Pancreas (tissue), 10 donors: Measurements from ENCODE around the gene VIT. TPM values are rescaled to one million over a fixed set of nuclear protein-coding genes. Genes with fewer than 3 reads are reported as not detected.

ENCODE experiments used
- ATAC-seq, 4 donors: fragments of 200-7000 bp; cut with Tn5 transposase; one replicate each; pipeline versions ENCODE4 v1.8.0 to v1.9.1; 2020; ENCODE audit warnings: mild to moderate bottlenecking in 4 of 4, moderate library complexity in 4 of 4
- DNase-seq, 6 donors: peaks; one replicate each; pipeline ENCODE4 v3.0.0-alpha.2; 2020
- FAIRE-seq: peaks from 2 replicates; lab custom pipeline; 2012; peaks lifted over from hg19 to GRCh38; lab: Jason Lieb, UNC
- H3K27ac ChIP-seq, 4 donors: fragments of 200-600 bp; sonication (generic); 1 replicate in 3 of 4; 2 replicates in 1 of 4; pipeline versions ENCODE4 v1.5.0 to v1.8.0; 2020
- H3K27me3 ChIP-seq, 4 donors: fragments of 200-600 bp; one replicate each; pipeline ENCODE4 v1.8.0; 2021
- H3K36me3 ChIP-seq, 3 donors: fragments of 200-600 bp; sonication (generic) in 1 of 3; one replicate each; pipeline versions ENCODE4 v1.5.0 to v1.8.0; 2020 to 2021
- H3K4me1 ChIP-seq, 3 donors: fragments of 200-600 bp; one replicate each; pipeline ENCODE4 v1.8.0; 2021
- H3K4me3 ChIP-seq, 4 donors: fragments of 200-600 bp; sonication (generic) in 2 of 4; one replicate each; pipeline versions ENCODE4 v1.5.0 to v1.8.0; 2020 to 2021
- H3K9me3 ChIP-seq, 4 donors: fragments of 200-600 bp; one replicate each; pipeline ENCODE4 v1.8.0; 2021
- WGBS, 2 donors: extraction: QIAGEN DNeasy Blood & Tissue Kit; methylation state at CpG; one replicate each; pipeline ENCODE4 v1.1.7; 2013; 5-methylcytosine and 5-hydroxymethylcytosine counted together
- intact Hi-C, 3 donors: fragments of 100-400 bp; cut with DNase I; formaldehyde crosslinking; loops; one replicate each; pipeline versions ENCODE4 v1.11.1 to v1.14.2; 2022
- polyA plus RNA-seq, 2 donors: library from polyadenylated mRNA; stranded (reverse); fragments of 200-250 nt; gene quantifications; one replicate each; pipeline ENCODE4 v1.2.3, GENCODE V29; 2013
- total RNA-seq, 6 donors: library from RNA; stranded (reverse); fragmentation: NEBNext Ultra II Directional in 4 of 6; extraction: Animal tissue kit (Norgen Biotek cat#: 25700) in 4 of 6; gene quantifications; one replicate each; pipeline versions ENCODE4 v1.2.1 to v1.2.4, GENCODE V29; 2021 to 2023
- TF ChIP-seq, protein P1 (sequence below), 4 donors: fragments of 200-600 bp; sonication (generic) in 3 of 4; IDR thresholded peaks; one replicate each; pipeline versions ENCODE4 v1.5.0 to v1.8.0; 2021; ENCODE audit warnings: antibody characterized with exemption in 4 of 4
- donor health status: healthy with polysubstance abuse.
- donor health status: DM: no; HTN: no; CAD: no; lungs with moderate emphysema.
- donor health status: DM: no; HTN: no; CAD: no.
- donor health status: control.
- donor health status: control.
- donor health status: Bipolar disorder and iron deficiency.
- donor health status: DM: yes; HTN: yes; CAD: no.
- donor health status: DM: no; HTN: no; CAD: no.
- donor health status: DM: no; HTN: no; CAD: no.
- donor health status: DM: yes; HTN: yes; CAD: no.

VIT gene
- total and polyA plus RNA-seq, 8 donors, result 0.19 to 2.9 (median 0.36) TPM

DNA sequence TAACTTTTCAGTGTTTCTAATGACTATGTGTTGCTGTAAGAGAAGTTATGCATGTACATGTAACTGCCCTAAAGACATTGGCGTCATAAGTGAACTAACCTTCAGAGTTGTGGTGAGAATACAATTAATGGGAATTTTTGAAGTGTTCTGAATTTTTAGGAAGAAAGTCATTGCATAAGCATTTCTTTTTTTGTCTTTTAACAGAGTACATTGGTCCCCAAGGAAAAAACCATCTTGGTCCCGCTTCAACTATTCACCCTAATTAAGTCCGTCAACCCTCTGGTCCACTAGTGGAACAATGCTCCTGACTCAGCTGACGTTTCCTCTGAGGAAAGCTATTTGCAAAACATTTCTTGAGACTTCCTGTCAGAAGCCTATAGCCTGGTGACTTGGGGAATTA lies 41.1 kb upstream of the VIT start:
- Histone ChIP-seq H3K9me3 (no peaks in the 10 kb centered on the region), H3K27me3 (no peaks in the 10 kb centered on the region), H3K36me3 (no peaks in the 10 kb centered on the region), H3K27ac (no peak overlapping the region), H3K4me3 (no peak overlapping the region), H3K4me1 (no peaks in the 10 kb centered on the region)
- TF ChIP-seq, protein P1, sequence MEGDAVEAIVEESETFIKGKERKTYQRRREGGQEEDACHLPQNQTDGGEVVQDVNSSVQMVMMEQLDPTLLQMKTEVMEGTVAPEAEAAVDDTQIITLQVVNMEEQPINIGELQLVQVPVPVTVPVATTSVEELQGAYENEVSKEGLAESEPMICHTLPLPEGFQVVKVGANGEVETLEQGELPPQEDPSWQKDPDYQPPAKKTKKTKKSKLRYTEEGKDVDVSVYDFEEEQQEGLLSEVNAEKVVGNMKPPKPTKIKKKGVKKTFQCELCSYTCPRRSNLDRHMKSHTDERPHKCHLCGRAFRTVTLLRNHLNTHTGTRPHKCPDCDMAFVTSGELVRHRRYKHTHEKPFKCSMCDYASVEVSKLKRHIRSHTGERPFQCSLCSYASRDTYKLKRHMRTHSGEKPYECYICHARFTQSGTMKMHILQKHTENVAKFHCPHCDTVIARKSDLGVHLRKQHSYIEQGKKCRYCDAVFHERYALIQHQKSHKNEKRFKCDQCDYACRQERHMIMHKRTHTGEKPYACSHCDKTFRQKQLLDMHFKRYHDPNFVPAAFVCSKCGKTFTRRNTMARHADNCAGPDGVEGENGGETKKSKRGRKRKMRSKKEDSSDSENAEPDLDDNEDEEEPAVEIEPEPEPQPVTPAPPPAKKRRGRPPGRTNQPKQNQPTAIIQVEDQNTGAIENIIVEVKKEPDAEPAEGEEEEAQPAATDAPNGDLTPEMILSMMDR (IDR thresholded peaks at IDR 0.05), result no peak
- 73 to 84% methylated on average over 4 of the region's 4 CpGs for WGBS, 2 donors
- intact Hi-C loops, result loop anchor here in 1 of 3 donors (10.0 kb wide), 1 partner anchor 301 kb away; the partner anchor contains the start of gene CRIM1
- no peak for ATAC-seq
- FAIRE-seq, result no peak
- DNase-seq, result no peak

DNA sequence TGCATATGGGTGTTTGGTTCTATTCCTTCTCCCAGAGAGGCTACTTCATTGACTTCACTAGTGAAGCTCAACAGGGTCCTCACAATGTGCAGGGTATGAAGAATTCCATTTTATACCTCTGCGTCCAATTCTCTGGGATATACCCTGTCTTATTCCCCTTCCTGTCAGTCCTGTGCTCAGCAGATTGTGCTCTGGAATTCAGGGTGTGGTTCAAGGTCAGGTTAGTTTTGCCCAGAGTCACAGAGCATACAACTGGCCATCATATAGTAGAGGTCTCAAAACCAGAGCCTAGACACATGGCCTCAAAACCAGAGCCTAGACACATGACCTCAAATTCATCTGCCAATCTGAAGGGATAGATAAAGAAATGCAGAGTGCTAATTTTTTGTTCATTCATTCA lies 38.8 kb upstream of the VIT start:
- ATAC-seq, result no peak
- intact Hi-C loops, result loop anchor here in 1 of 3 donors (10.0 kb wide), 1 partner anchor 303 kb away; the partner anchor contains the start of gene CRIM1
- Histone ChIP-seq H3K36me3 (no peaks in the 10 kb centered on the region), H3K27ac (no peak overlapping the region), H3K4me3 (no peak overlapping the region), H3K9me3 (no peaks in the 10 kb centered on the region), H3K27me3 (no peaks in the 10 kb centered on the region), H3K4me1 (no peaks in the 10 kb centered on the region)
- TF ChIP-seq, protein P1 (IDR thresholded peaks at IDR 0.05), result no peak
- 70 to 93% methylated on average over 1 of the region's 1 CpG for WGBS, 2 donors
- FAIRE-seq, result no peak
- no peak for DNase-seq

DNA sequence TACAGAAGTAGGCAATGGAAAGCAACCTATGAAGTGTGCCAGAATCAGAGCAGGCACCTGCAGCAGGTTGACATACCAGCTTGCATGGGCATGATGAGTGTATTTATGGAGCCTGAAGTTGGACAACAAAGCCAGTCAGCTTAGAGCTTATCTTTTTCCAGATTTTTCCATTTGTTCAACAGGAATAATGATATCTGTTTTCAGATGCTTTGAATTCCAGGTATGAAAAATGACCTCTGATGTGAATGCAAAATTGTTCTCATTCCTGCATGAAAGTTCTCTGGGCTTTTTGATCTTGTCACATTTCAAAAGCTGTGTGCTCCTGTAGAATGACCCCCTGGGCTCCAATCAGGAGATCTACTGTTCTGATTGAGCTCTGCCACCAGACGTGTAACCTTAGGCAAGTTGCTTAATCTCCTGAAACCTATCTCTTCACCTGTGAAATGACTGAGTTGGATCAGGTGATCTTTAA lies 38.2 kb upstream of the VIT start:
- no peaks in the 10 kb centered on the region for H3K9me3 ChIP-seq
- no peak for FAIRE-seq

DNA sequence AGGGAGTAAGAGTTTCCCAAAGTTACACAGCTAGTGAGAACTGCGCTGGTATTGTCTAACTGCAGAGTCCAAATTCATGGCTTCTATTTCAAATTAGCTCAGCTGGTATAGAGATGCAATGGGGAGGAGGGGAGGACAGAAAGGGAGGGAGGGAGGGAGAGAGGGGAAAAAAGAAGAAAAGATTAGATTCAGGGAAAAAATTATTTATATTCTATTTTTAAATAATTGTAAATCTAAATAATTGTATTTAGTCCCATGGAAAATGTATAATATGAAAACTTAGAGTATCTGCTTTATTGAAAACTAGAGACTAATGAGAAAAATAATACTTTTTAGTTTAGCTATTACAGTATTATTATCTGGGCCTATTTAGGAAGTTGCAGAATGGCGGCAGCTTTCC lies 37.3 kb upstream of the VIT start:
- Histone ChIP-seq H3K27ac (no peak overlapping the region), H3K36me3 (no peaks in the 10 kb centered on the region), H3K27me3 (no peaks in the 10 kb centered on the region), H3K9me3 (no peaks in the 10 kb centered on the region), H3K4me3 (no peak overlapping the region), H3K4me1 (no peaks in the 10 kb centered on the region)
- DNase-seq (no peak), ATAC-seq (no peak), FAIRE-seq (no peak)
- TF ChIP-seq, protein P1 (IDR thresholded peaks at IDR 0.05), result no peak
- intact Hi-C loops, result loop anchor here in 1 of 3 donors (10.0 kb wide), 1 partner anchor 304 kb away; the partner anchor contains the start of gene CRIM1
- WGBS, 2 donors, result 89 to 95% methylated on average over 2 of the region's 2 CpGs

More for the DNA sequence above, 38.2 kb upstream of the VIT start:
- 14 to 21% methylated on average over 1 of the region's 1 CpG for WGBS, 2 donors
- TF ChIP-seq, protein P1 (IDR thresholded peaks at IDR 0.05), result no peak
- Histone ChIP-seq H3K27ac (no peak overlapping the region), H3K36me3 (no peaks in the 10 kb centered on the region), H3K4me3 (no peak overlapping the region), H3K27me3 (no peaks in the 10 kb centered on the region), H3K4me1 (no peaks in the 10 kb centered on the region)
- intact Hi-C loops, result loop anchor here in 1 of 3 donors (10.0 kb wide), 1 partner anchor 304 kb away; the partner anchor contains the start of gene CRIM1
- DNase-seq, result no peak
- peak in 2 of 4 donors; percentile 30 to 59 for ATAC-seq

DNA sequence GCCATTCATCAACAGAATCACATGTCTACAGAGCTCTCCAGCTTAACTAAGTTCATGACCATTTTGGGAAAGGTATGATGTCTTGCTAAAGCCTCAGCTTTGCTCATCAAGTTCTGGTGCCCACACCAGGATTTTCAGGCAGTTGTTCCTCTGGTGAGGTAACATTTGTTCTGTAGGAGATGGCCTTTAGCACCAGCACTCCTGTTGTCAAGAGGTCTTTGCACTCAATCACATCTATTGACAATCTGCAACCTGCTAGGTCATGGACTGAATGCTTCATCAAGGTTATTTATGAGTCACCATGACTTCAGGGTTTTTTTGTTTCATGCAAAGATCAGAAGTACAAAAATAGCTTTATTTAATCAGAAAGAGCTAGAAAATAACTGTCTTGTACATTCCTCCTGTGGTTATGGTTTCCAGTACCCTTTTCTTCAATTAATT lies 36.6 kb upstream of the VIT start:
- Histone ChIP-seq H3K27ac (no peak overlapping the region), H3K27me3 (peaks cover 0 to 2% (median 0%) of the 10 kb centered on the region in 4 donors), H3K36me3 (no peaks in the 10 kb centered on the region), H3K4me3 (no peak overlapping the region), H3K9me3 (no peaks in the 10 kb centered on the region), H3K4me1 (no peaks in the 10 kb centered on the region)
- DNase-seq (no peak), FAIRE-seq (no peak), ATAC-seq (no peak)
- intact Hi-C loops, result loop anchor here (5.0 to 10.0 kb wide), 2 partner anchors 305 to 308 kb away; partner anchors contain the start of gene CRIM1 (in 2 of the 3)
- TF ChIP-seq, protein P1 (IDR thresholded peaks at IDR 0.05), result no peak
